H1 (cell line): ENCODE data around the gene TRAF3. TPM values are rescaled to one million over a fixed set of nuclear protein-coding genes. Genes with fewer than 3 reads are reported as not detected.
A peak's percentile ranks its signal among the peaks of the same experiment; 100 is the strongest.

Experiments
- CTCF ChIA-PET: fragments of 300-600 bp; sonication (Branson Sonifier 250); formaldehyde crosslinking; loops from one replicate; lab custom pipeline; 2021; ENCODE audit not compliant: partially characterized antibody; lab: Charles Lee
- POLR2A ChIA-PET: fragments of 300-600 bp; sonication (Branson Sonifier 250); formaldehyde crosslinking; loops from one replicate; lab custom pipeline; 2021; ENCODE audit warnings: inconsistent platforms; ENCODE audit not compliant: partially characterized antibody; lab: Charles Lee
- DNase-seq, 2 experiments: peaks; one replicate each; pipeline versions ENCODE4 v3.0.0 to v3.0.0-alpha.2; 2010 to 2022; ENCODE audit warnings: low spot score in 2 of 2, low read depth in 1 of 2, mixed read lengths in 1 of 2
- FAIRE-seq: peaks from 2 replicates; lab custom pipeline; 2011; peaks lifted over from hg19 to GRCh38; lab: Jason Lieb, UNC
- H2AFZ ChIP-seq: 2 replicates; pipeline ENCODE4 v1.8.1; 2012; ENCODE audit warnings: low read length, inconsistent platforms
- H2AK5ac ChIP-seq: 2 replicates; pipeline ENCODE4 v1.6.1; 2013; ENCODE audit warnings: low read depth, low read length
- H2BK120ac ChIP-seq: replicated peaks from 2 replicates; pipeline ENCODE3; 2013; ENCODE audit warnings: low read depth, low read length, inconsistent platforms
- H2BK12ac ChIP-seq: 2 replicates; pipeline ENCODE4 v1.6.1; 2013; ENCODE audit warnings: low read depth, low read length
- H2BK15ac ChIP-seq: 2 replicates; pipeline ENCODE4 v1.6.1; 2013; ENCODE audit warnings: low read length
- H2BK20ac ChIP-seq: 2 replicates; pipeline ENCODE4 v1.6.1; 2013; ENCODE audit warnings: low read length
- H2BK5ac ChIP-seq: 2 replicates; pipeline ENCODE4 v1.6.1; 2013; ENCODE audit warnings: low read depth, low read length
- H3K14ac ChIP-seq: 2 replicates; pipeline ENCODE4 v1.6.1; 2013; ENCODE audit warnings: inconsistent platforms; ENCODE audit not compliant: insufficient read length
- H3K18ac ChIP-seq: 2 replicates; pipeline ENCODE4 v1.6.1; 2013; ENCODE audit warnings: low read length; ENCODE audit errors: extremely low read depth
- H3K23ac ChIP-seq: 2 replicates; pipeline ENCODE4 v1.6.1; 2013; ENCODE audit warnings: inconsistent platforms; ENCODE audit not compliant: insufficient read length
- H3K23me2 ChIP-seq: 2 replicates; pipeline ENCODE4 v1.6.1; 2013; ENCODE audit warnings: low read depth, low read length
- H3K27ac ChIP-seq: 2 replicates; pipeline ENCODE4 v1.6.1; 2011; ENCODE audit warnings: low read depth, low read length, inconsistent platforms
- H3K27me3 ChIP-seq, 4 experiments: replicated peaks in 1 of 4; 1 replicate in 1 of 4; 2 replicates in 3 of 4; pipeline versions ENCODE4 v1.6.1 to v1.8.1; 2011 to 2013; ENCODE audit warnings: low read length in 3 of 4, mild to moderate bottlenecking in 3 of 4, inconsistent platforms in 2 of 4, mixed read lengths in 2 of 4, moderate library complexity in 1 of 4; ENCODE audit not compliant: control insufficient read depth in 3 of 4, insufficient read depth in 3 of 4; ENCODE audit errors: extremely low read depth in 1 of 4
- H3K36me3 ChIP-seq, 4 experiments: 2 replicates each; pipeline versions ENCODE4 v1.6.1 to v1.8.1; 2011 to 2013; ENCODE audit warnings: mild to moderate bottlenecking in 4 of 4, low read length in 3 of 4, moderate library complexity in 2 of 4, control low read depth in 1 of 4, inconsistent platforms in 1 of 4; ENCODE audit not compliant: insufficient read depth in 4 of 4, control insufficient read depth in 2 of 4
- H3K4ac ChIP-seq: replicated peaks from 2 replicates; pipeline ENCODE3; 2013; ENCODE audit warnings: low read length, low read depth, mixed read lengths, inconsistent platforms; ENCODE audit not compliant: insufficient read length
- H3K4me1 ChIP-seq, 4 experiments: replicated peaks in 1 of 4; 1 replicate in 1 of 4; 2 replicates in 3 of 4; pipeline versions ENCODE4 v1.6.1 to v1.8.1; 2011 to 2013; ENCODE audit warnings: low read length in 3 of 4, inconsistent platforms in 2 of 4, mixed read lengths in 1 of 4; ENCODE audit not compliant: insufficient read depth in 4 of 4, control insufficient read depth in 3 of 4
- H3K4me2 ChIP-seq, 2 experiments: 2 replicates each; pipeline versions ENCODE4 v1.6.1 to v1.8.1; 2011 to 2013; ENCODE audit warnings: low read depth in 2 of 2, low read length in 2 of 2, control low read depth in 1 of 2, inconsistent platforms in 1 of 2, mild to moderate bottlenecking in 1 of 2; ENCODE audit not compliant: insufficient read depth in 1 of 2
- H3K4me3 ChIP-seq, 4 experiments: fragments of 200-600, 300-600 bp in 1 of 4; sonication (generic), shearing (Covaris generic), sonication (Bioruptor Twin) in 1 of 4; 2 replicates each; pipeline versions ENCODE4 v1.5.1 to v1.8.1; 2011 to 2016; ENCODE audit warnings: low read length in 4 of 4, low read depth in 3 of 4, control low read depth in 2 of 4, inconsistent platforms in 2 of 4, mild to moderate bottlenecking in 2 of 4, mixed read lengths in 1 of 4, moderate library complexity in 1 of 4; ENCODE audit not compliant: insufficient read depth in 2 of 4; ENCODE audit errors: extremely low read depth in 1 of 4
- H3K56ac ChIP-seq: replicated peaks from 2 replicates; pipeline ENCODE3; 2013; ENCODE audit warnings: low read depth, mild to moderate bottlenecking, mixed read lengths, low read length, inconsistent platforms; ENCODE audit not compliant: insufficient read length
- H3K79me1 ChIP-seq: 2 replicates; pipeline ENCODE4 v1.6.1; 2013; ENCODE audit warnings: low read depth, low read length, control low read depth
- H3K79me2 ChIP-seq, 2 experiments: 2 replicates each; pipeline versions ENCODE4 v1.6.1 to v1.8.1; 2012 to 2013; ENCODE audit warnings: low read length in 2 of 2, mild to moderate bottlenecking in 2 of 2, inconsistent platforms in 1 of 2; ENCODE audit not compliant: insufficient read depth in 2 of 2, control insufficient read depth in 1 of 2
- H3K9ac ChIP-seq, 4 experiments: replicated peaks in 1 of 4; 1 replicate in 1 of 4; 2 replicates in 3 of 4; pipeline versions ENCODE4 v1.6.1 to v1.8.1; 2011 to 2013; ENCODE audit warnings: low read depth in 3 of 4, low read length in 3 of 4, control low read depth in 2 of 4, mild to moderate bottlenecking in 2 of 4, moderate library complexity in 2 of 4, inconsistent platforms in 1 of 4; ENCODE audit errors: extremely low read depth in 1 of 4
- H3K9me3 ChIP-seq, 2 experiments: 2 replicates each; pipeline versions ENCODE4 v1.6.1 to v1.8.1; 2012 to 2013; ENCODE audit warnings: mild to moderate bottlenecking in 2 of 2, moderate library complexity in 2 of 2, control low read depth in 1 of 2, inconsistent platforms in 1 of 2, low read depth in 1 of 2, low read length in 1 of 2, mixed read lengths in 1 of 2; ENCODE audit not compliant: insufficient read depth in 2 of 2
- H4K20me1 ChIP-seq, 2 experiments: replicated peaks in 1 of 2; 2 replicates each; pipeline versions ENCODE3 to v1.8.1; 2011 to 2013; ENCODE audit warnings: inconsistent platforms in 2 of 2, low read length in 2 of 2, mild to moderate bottlenecking in 1 of 2; ENCODE audit not compliant: insufficient read depth in 2 of 2, control insufficient read depth in 1 of 2
- H4K5ac ChIP-seq: 2 replicates; pipeline ENCODE4 v1.6.1; 2013; ENCODE audit warnings: low read length, low read depth, mixed read lengths, inconsistent platforms; ENCODE audit not compliant: insufficient read length
- H4K8ac ChIP-seq: 2 replicates; pipeline ENCODE4 v1.8.0; 2013; ENCODE audit warnings: mild to moderate bottlenecking, moderate library complexity, low read length, inconsistent platforms; ENCODE audit not compliant: insufficient read depth; ENCODE audit errors: extremely low read depth
- H4K91ac ChIP-seq: replicated peaks from 2 replicates; pipeline ENCODE3; 2013; ENCODE audit warnings: low read length, mixed read lengths, inconsistent platforms; ENCODE audit not compliant: insufficient read length
- ATF2 ChIP-seq: IDR thresholded peaks from 2 replicates; pipeline ENCODE4 v1.6.1; 2012; ENCODE audit warnings: low read length, inconsistent platforms
- BCL11A ChIP-seq, 2 experiments: IDR thresholded peaks; one replicate each; pipeline ENCODE4 v1.6.1; 2011; ENCODE audit warnings: low read depth in 2 of 2, low read length in 2 of 2, mild to moderate bottlenecking in 2 of 2
- KDM4A ChIP-seq: IDR thresholded peaks from one replicate; pipeline ENCODE4 v1.7.1; 2012; ENCODE audit warnings: low read depth, mild to moderate bottlenecking, moderate library complexity, low read length, inconsistent platforms; ENCODE audit not compliant: severe bottlenecking
- NRF1 ChIP-seq: IDR thresholded peaks from 2 replicates; pipeline ENCODE4 v1.6.1; 2011; ENCODE audit warnings: mild to moderate bottlenecking, low read depth, low read length, improper control_type of control experiment
- PHF8 ChIP-seq: fragments of 200-600 bp; sonication (generic); conservative IDR thresholded peaks from 2 replicates; pipeline ENCODE4 v1.7.1; 2012; ENCODE audit warnings: low read depth, mild to moderate bottlenecking, inconsistent platforms, low read length, moderate library complexity
- POLR2A ChIP-seq, 2 experiments: IDR thresholded peaks; 1 replicate in 1 of 2; 2 replicates in 1 of 2; pipeline ENCODE4 v1.6.1; 2011; ENCODE audit warnings: low read depth in 2 of 2, low read length in 2 of 2, mild to moderate bottlenecking in 2 of 2; ENCODE audit errors: control extremely low read depth in 1 of 2
- SP1 ChIP-seq: IDR thresholded peaks from 2 replicates; pipeline ENCODE4 v1.6.1; 2011; ENCODE audit warnings: low read depth, low read length
- WGBS, 2 experiments: shearing (Covaris generic) in 1 of 2; methylation state at CpG; one replicate each; pipeline versions ENCODE4 v1.1.6 to v1.1.7; 2013 to 2015; ENCODE audit warnings: low lambda C conversion rate in 2 of 2, mixed read lengths in 2 of 2, inconsistent platforms in 1 of 2, low coverage in 1 of 2, missing lambda C conversion rate in 1 of 2; ENCODE audit not compliant: insufficient replicate concordance in 2 of 2, insufficient coverage in 1 of 2, insufficient read length in 1 of 2; ENCODE audit errors: extremely low coverage in 1 of 2, missing lambda C conversion rate in 1 of 2; 5-methylcytosine and 5-hydroxymethylcytosine counted together
- polyA plus RNA-seq, 7 experiments: library from polyadenylated mRNA; depleted of rRNA in 3 of 7; stranded (reverse) in 5 of 7; unstranded in 2 of 7; fragments of >200 nt in 5 of 7; fragments of 200-250 nt in 2 of 7; gene quantifications; 1 replicate in 5 of 7; 2 replicates in 1 of 7; 4 replicates in 1 of 7; pipeline versions ENCODE4 v1.2.1 to v1.2.3, GENCODE V29; 2011 to 2013; ENCODE audit warnings: missing spikeins in 2 of 7, mixed read lengths in 2 of 7
- total RNA-seq: library from RNA; stranded (reverse); fragmentation: NEBNext Ultra II Directional; extraction: Animal tissue kit (Norgen Biotek cat#: 25700); gene quantifications from 2 replicates; pipeline ENCODE4 v1.2.1, GENCODE V29; 2021
- TF ChIP-seq, protein P1 (sequence below): IDR thresholded peaks from 2 replicates; pipeline ENCODE4 v1.6.1; 2011; ENCODE audit warnings: low read depth, mild to moderate bottlenecking, low read length; ENCODE audit not compliant: insufficient read depth
- TF ChIP-seq, protein P2 (sequence below), 3 experiments: IDR thresholded peaks; 1 replicate in 2 of 3; 2 replicates in 1 of 3; pipeline versions ENCODE4 v1.5.1 to v1.6.1; 2011; ENCODE audit warnings: low read length in 3 of 3, mild to moderate bottlenecking in 3 of 3, inconsistent platforms in 2 of 3, low read depth in 1 of 3, moderate library complexity in 1 of 3; ENCODE audit not compliant: insufficient read depth in 1 of 3; ENCODE audit errors: control extremely low read depth in 1 of 3

TRAF3 gene
- total and polyA plus RNA-seq, 2 of the 8 experiments (the other 6 are each of a cell fraction or from before 2014, with no cell fraction given): 5.8 to 12.1 TPM

- H2BK15ac ChIP-seq: no peak overlapping the region
- no peak for DNase-seq
- no peaks in the 10 kb centered on the region for H3K27me3 ChIP-seq
- no peak overlapping the region for H3K4ac ChIP-seq
- no peak overlapping the region for H3K4me3 ChIP-seq
- no peak overlapping the region for H2BK12ac ChIP-seq
- H2AK5ac ChIP-seq: no peak overlapping the region
- no peaks in the 10 kb centered on the region for H4K20me1 ChIP-seq
- no peaks in the 10 kb centered on the region for H3K36me3 ChIP-seq
- no peak overlapping the region for H4K5ac ChIP-seq
- no peak overlapping the region for H3K14ac ChIP-seq
- H3K27ac ChIP-seq: no peak overlapping the region
- H2BK120ac ChIP-seq: no peak overlapping the region
- no peak overlapping the region for H3K4me2 ChIP-seq
- no peak overlapping the region for H3K18ac ChIP-seq
- no peak overlapping the region for H4K91ac ChIP-seq
- no peak overlapping the region for H3K56ac ChIP-seq
- H3K9me3 ChIP-seq: no peaks in the 10 kb centered on the region
- no peaks in the 10 kb centered on the region for H3K23me2 ChIP-seq
- peaks cover 0 to 8% of the 10 kb centered on the region in 2 experiments; a peak in 2 of 4 replicates for H3K79me2 ChIP-seq
- H3K79me1 ChIP-seq: 0 out of 2 replicates have a peak, but pooled peaks cover 3% of the 10 kb centered on the region
- POLR2A ChIA-PET: no interaction called here
- H3K9ac ChIP-seq: no peak overlapping the region
- no peak overlapping the region for H4K8ac ChIP-seq
- peak overlapping the region; percentile 5; the same call in 1 of the 2 replicates for H2BK20ac ChIP-seq
- no peak overlapping the region for H3K23ac ChIP-seq
- CTCF ChIA-PET: interaction anchor here (1.0 to 1.3 kb wide), 2 partner anchors 14 to 53 kb away, joined by 4 to 5 read pairs; no protein-coding TSS in a partner anchor
- no peak overlapping the region for H2AFZ ChIP-seq
- peaks cover 9 to 22% (median 20%) of the 10 kb centered on the region in 4 experiments for H3K4me1 ChIP-seq
- no peak for FAIRE-seq
- WGBS, 2 experiments: 84% methylated on average over 11 of the region's 11 CpGs; no CpG with 5 or more reads in 1 of the 2 experiments
- no peak overlapping the region for H2BK5ac ChIP-seq
- TF ChIP-seq KDM4A (no peak), POLR2A (IDR thresholded peaks at IDR 0.05; ENCODE audit: control extremely low read depth in 1 of 2, low read depth in 2 of 2, low read length in 2 of 2) (no peak), PHF8 (no peak), BCL11A (IDR thresholded peaks at IDR 0.05; ENCODE audit: low read depth in 2 of 2, low read length in 2 of 2) (no peak), ATF2 (no peak), NRF1 (no peak), SP1 (no peak)
- TF ChIP-seq, protein P1, sequence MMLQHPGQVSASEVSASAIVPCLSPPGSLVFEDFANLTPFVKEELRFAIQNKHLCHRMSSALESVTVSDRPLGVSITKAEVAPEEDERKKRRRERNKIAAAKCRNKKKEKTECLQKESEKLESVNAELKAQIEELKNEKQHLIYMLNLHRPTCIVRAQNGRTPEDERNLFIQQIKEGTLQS: no peak
- TF ChIP-seq, protein P2, sequence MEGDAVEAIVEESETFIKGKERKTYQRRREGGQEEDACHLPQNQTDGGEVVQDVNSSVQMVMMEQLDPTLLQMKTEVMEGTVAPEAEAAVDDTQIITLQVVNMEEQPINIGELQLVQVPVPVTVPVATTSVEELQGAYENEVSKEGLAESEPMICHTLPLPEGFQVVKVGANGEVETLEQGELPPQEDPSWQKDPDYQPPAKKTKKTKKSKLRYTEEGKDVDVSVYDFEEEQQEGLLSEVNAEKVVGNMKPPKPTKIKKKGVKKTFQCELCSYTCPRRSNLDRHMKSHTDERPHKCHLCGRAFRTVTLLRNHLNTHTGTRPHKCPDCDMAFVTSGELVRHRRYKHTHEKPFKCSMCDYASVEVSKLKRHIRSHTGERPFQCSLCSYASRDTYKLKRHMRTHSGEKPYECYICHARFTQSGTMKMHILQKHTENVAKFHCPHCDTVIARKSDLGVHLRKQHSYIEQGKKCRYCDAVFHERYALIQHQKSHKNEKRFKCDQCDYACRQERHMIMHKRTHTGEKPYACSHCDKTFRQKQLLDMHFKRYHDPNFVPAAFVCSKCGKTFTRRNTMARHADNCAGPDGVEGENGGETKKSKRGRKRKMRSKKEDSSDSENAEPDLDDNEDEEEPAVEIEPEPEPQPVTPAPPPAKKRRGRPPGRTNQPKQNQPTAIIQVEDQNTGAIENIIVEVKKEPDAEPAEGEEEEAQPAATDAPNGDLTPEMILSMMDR (IDR thresholded peaks at IDR 0.05; ENCODE audit: control extremely low read depth in 1 of 3, insufficient read depth in 1 of 3, low read depth in 1 of 3, low read length in 3 of 3): no peak
These were observed 50.9 kb downstream of the TRAF3 start for GRCh38 chr14:102828151-102828550.
